Neural progenitor cell (in vitro differentiated cells): ENCODE data around the gene LAMP1. TPM values are rescaled to one million over a fixed set of nuclear protein-coding genes. Genes with fewer than 3 reads are reported as not detected.

Experiments used
- DNase-seq: peaks from one replicate; pipeline ENCODE4 v3.0.0-alpha.2; 2016; ENCODE audit warnings: low spot score
- H2AFZ ChIP-seq: fragments of 200-600 bp; sonication (generic); replicated peaks from 2 replicates; pipeline ENCODE4 v1.6.1; 2016; ENCODE audit warnings: antibody characterized with exemption
- H3F3A ChIP-seq: fragments of 200-600 bp; sonication (generic); 2 replicates; pipeline ENCODE4 v1.6.1; 2016; ENCODE audit warnings: antibody characterized with exemption, low read depth
- H3K27ac ChIP-seq: fragments of 200-600 bp; sonication (generic); 2 replicates; pipeline ENCODE4 v1.5.1; 2016; ENCODE audit warnings: mild to moderate bottlenecking
- H3K27me3 ChIP-seq: fragments of 200-600 bp; sonication (generic); 2 replicates; pipeline ENCODE4 v1.6.1; 2016; ENCODE audit warnings: mild to moderate bottlenecking, moderate library complexity
- H3K36me3 ChIP-seq: fragments of 200-600 bp; sonication (generic); 2 replicates; pipeline ENCODE4 v1.5.1; 2016
- H3K4me1 ChIP-seq: fragments of 200-600 bp; sonication (generic); 2 replicates; pipeline ENCODE4 v1.6.1; 2016; ENCODE audit warnings: mixed run types
- H3K4me2 ChIP-seq: fragments of 200-600 bp; sonication (generic); 2 replicates; pipeline ENCODE4 v1.6.1; 2016
- H3K4me3 ChIP-seq: fragments of 200-600 bp; sonication (generic); 2 replicates; pipeline ENCODE4 v1.5.1; 2016
- H3K79me2 ChIP-seq: fragments of 200-600 bp; sonication (generic); 2 replicates; pipeline ENCODE4 v1.6.1; 2016; ENCODE audit warnings: low read depth
- H3K9ac ChIP-seq: fragments of 200-600 bp; sonication (generic); 2 replicates; pipeline ENCODE4 v1.6.1; 2016
- H3K9me3 ChIP-seq: fragments of 200-600 bp; sonication (generic); 2 replicates; pipeline ENCODE4 v1.5.1; 2016; ENCODE audit warnings: low read depth
- H4K20me1 ChIP-seq: fragments of 200-600 bp; sonication (generic); 2 replicates; pipeline ENCODE4 v1.6.1; 2016; ENCODE audit warnings: low read depth
- H3K27ac Mint-ChIP-seq: 3 replicates; pipeline ENCODE4 v1.8.0; 2021; ENCODE audit warnings: mixed read lengths
- H3K27me3 Mint-ChIP-seq: 2 replicates; pipeline ENCODE4 v1.8.0; 2022; ENCODE audit warnings: low read depth, mild to moderate bottlenecking, inconsistent platforms, moderate library complexity, mixed read lengths; ENCODE audit not compliant: insufficient read depth
- H3K36me3 Mint-ChIP-seq: 3 replicates; pipeline ENCODE4 v1.8.0; 2021; ENCODE audit warnings: mixed read lengths
- H3K4me1 Mint-ChIP-seq: 3 replicates; pipeline ENCODE4 v1.8.0; 2021; ENCODE audit warnings: mixed read lengths
- H3K4me3 Mint-ChIP-seq: 3 replicates; pipeline ENCODE4 v1.8.0; 2021; ENCODE audit warnings: mild to moderate bottlenecking, moderate library complexity, mixed read lengths
- H3K9me3 Mint-ChIP-seq: 3 replicates; pipeline ENCODE4 v1.8.0; 2020; ENCODE audit warnings: mixed read lengths
- EZH2 ChIP-seq: fragments of 200-600 bp; sonication (generic); IDR thresholded peaks from 2 replicates; pipeline ENCODE4 v1.6.1; 2017; ENCODE audit warnings: antibody characterized with exemption, mild to moderate bottlenecking, moderate library complexity
- EZH2phosphoT487 ChIP-seq: fragments of 200-600 bp; sonication (generic); IDR thresholded peaks from 2 replicates; pipeline ENCODE4 v1.6.1; 2017; ENCODE audit warnings: antibody characterized with exemption
- total RNA-seq: library from RNA; depleted of rRNA; stranded (reverse); fragments of >200 nt; gene quantifications from 2 replicates; pipeline ENCODE4 v1.2.3, GENCODE V29; 2015; ENCODE audit warnings: low replicate concordance
- TF ChIP-seq, protein P1 (sequence below): fragments of 200-600 bp; sonication (generic); IDR thresholded peaks from 2 replicates; pipeline ENCODE4 v1.5.1; 2017; ENCODE audit warnings: antibody characterized with exemption, mild to moderate bottlenecking

Gene LAMP1
- total RNA-seq, 1 donor from 2014 or later: 49.7 TPM

DNA sequence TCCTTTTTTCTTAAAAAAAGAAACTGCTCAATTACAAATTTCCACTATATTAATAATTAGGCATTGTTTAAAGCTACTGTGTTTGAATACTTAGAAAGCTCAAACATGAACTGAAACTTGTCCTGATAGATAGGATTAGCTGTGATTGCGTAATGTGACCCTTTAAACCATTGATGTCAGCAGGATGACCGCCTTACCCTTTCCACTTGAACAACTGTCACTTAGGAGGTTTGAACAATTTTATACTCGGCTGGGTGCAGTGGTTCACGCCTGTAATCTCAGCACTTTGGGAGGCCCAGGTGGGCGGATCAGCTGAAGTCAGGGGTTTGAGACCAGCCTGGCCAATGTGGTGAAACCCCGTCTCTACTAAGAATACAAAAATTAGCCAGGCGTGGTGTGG is 2.9 kb downstream of the LAMP1 start:
- Mint-ChIP-seq H3K27me3 (peaks cover 14% of the 10 kb centered on the region), H3K4me1 (peaks cover 19% of the 10 kb centered on the region), H3K36me3 (peaks cover 2% of the 10 kb centered on the region), H3K27ac (no peak overlapping the region), H3K4me3 (no peak overlapping the region), H3K9me3 (peaks cover 8% of the 10 kb centered on the region)
- Histone ChIP-seq H3K27me3 (no peaks in the 10 kb centered on the region), H3K4me2 (no peak overlapping the region), H3K9ac (no peak overlapping the region), H3K4me1 (peaks cover 8% of the 10 kb centered on the region), H3K27ac (no peak overlapping the region), H3F3A (peaks cover 11% of the 10 kb centered on the region), H4K20me1 (no peaks in the 10 kb centered on the region), H2AFZ (no peak overlapping the region), H3K36me3 (no peaks in the 10 kb centered on the region), H3K79me2 (peaks cover 76% of the 10 kb centered on the region), H3K4me3 (no peak overlapping the region), H3K9me3 (no peaks in the 10 kb centered on the region)
- TF ChIP-seq, protein P1, sequence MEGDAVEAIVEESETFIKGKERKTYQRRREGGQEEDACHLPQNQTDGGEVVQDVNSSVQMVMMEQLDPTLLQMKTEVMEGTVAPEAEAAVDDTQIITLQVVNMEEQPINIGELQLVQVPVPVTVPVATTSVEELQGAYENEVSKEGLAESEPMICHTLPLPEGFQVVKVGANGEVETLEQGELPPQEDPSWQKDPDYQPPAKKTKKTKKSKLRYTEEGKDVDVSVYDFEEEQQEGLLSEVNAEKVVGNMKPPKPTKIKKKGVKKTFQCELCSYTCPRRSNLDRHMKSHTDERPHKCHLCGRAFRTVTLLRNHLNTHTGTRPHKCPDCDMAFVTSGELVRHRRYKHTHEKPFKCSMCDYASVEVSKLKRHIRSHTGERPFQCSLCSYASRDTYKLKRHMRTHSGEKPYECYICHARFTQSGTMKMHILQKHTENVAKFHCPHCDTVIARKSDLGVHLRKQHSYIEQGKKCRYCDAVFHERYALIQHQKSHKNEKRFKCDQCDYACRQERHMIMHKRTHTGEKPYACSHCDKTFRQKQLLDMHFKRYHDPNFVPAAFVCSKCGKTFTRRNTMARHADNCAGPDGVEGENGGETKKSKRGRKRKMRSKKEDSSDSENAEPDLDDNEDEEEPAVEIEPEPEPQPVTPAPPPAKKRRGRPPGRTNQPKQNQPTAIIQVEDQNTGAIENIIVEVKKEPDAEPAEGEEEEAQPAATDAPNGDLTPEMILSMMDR: no peak
- TF ChIP-seq EZH2: no peak
- TF ChIP-seq EZH2phosphoT487: no peak
- no peak for DNase-seq

DNA sequence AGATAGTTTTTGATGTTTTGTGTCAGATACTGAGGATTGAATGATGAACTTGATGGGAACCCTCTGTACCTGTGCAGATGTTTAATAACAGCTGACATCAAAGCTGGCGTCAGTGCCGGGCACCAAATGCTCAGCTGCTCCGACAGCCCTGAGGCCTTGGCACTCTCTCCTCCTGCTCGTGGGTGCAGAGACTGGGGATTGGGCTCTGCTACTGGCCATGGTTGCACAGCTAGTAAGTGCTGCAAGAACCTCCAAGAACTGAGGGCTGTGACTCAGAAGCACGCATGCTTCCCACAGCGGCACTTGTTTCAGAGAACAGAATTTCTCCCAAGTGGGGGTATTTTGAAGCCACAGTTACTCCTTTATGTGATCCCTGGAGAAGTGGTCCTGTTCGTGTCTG is 5.9 kb downstream of the LAMP1 start:
- Histone ChIP-seq H2AFZ (no peak overlapping the region), H3K4me1 (peaks cover 7% of the 10 kb centered on the region), H3K9me3 (no peaks in the 10 kb centered on the region), H4K20me1 (no peaks in the 10 kb centered on the region), H3K4me2 (no peak overlapping the region), H3K27me3 (no peaks in the 10 kb centered on the region), H3K4me3 (no peak overlapping the region), H3F3A (no peaks in the 10 kb centered on the region), H3K79me2 (peaks cover 97% of the 10 kb centered on the region), H3K27ac (no peak overlapping the region), H3K36me3 (no peaks in the 10 kb centered on the region), H3K9ac (no peak overlapping the region)
- H3K27ac Mint-ChIP-seq: no peak overlapping the region
- H3K36me3 Mint-ChIP-seq: no peaks in the 10 kb centered on the region
- no peak for TF ChIP-seq EZH2phosphoT487
- TF ChIP-seq, protein P1: no peak
- DNase-seq: no peak
- peaks cover 9% of the 10 kb centered on the region for H3K4me1 Mint-ChIP-seq
- H3K27me3 Mint-ChIP-seq: peaks cover 3% of the 10 kb centered on the region
- H3K4me3 Mint-ChIP-seq: no peak overlapping the region
- H3K9me3 Mint-ChIP-seq: no peaks in the 10 kb centered on the region

DNA sequence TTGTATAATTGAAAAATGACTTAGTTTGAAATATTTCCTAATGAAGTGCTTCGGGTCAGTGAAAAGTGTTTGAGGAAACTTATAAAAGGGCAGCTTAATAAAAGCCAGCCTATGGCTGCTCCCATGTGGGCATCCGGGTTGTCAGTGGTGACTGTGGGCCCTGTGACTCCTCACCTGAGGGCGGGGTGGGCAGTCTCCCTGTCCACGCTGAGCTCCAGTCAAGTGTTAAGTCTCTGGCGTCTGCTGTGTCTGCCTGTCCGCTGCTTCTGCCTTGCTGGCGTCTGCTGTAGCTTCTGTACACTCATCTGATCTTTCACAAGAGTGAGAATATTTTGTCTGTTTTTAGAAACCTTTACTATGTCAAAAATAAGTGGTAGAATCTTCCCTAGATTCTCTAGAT is 7.1 kb downstream of the LAMP1 start:
- no peaks in the 10 kb centered on the region for H3K36me3 Mint-ChIP-seq
- Histone ChIP-seq H3K4me1 (no peaks in the 10 kb centered on the region), H3K4me2 (no peak overlapping the region), H2AFZ (no peak overlapping the region), H4K20me1 (no peaks in the 10 kb centered on the region), H3F3A (no peaks in the 10 kb centered on the region), H3K4me3 (no peak overlapping the region), H3K9ac (peak overlapping the region; percentile 45), H3K79me2 (peaks cover 93% of the 10 kb centered on the region), H3K27me3 (no peaks in the 10 kb centered on the region), H3K9me3 (no peaks in the 10 kb centered on the region), H3K27ac (no peak overlapping the region), H3K36me3 (no peaks in the 10 kb centered on the region)
- H3K27ac Mint-ChIP-seq: no peak overlapping the region
- TF ChIP-seq EZH2: no peak
- TF ChIP-seq EZH2phosphoT487: no peak
- TF ChIP-seq, protein P1: no peak
- no peaks in the 10 kb centered on the region for H3K9me3 Mint-ChIP-seq
- H3K27me3 Mint-ChIP-seq: no peaks in the 10 kb centered on the region
- no peak overlapping the region for H3K4me3 Mint-ChIP-seq
- no peak for DNase-seq
- no peaks in the 10 kb centered on the region for H3K4me1 Mint-ChIP-seq
